Sigmoid colon (tissue), 4 donors: ENCODE measurements around the gene RANBP1.

ENCODE experiments used
- CTCF ChIP-seq, 4 experiments: fragments of 450-650 bp in 3 of 4; fragments of 200-600 bp in 1 of 4; IDR thresholded peaks; one replicate each; pipeline ENCODE4 v1.5.1; 2016 to 2019; ENCODE audit warnings: antibody characterized with exemption in 4 of 4, mild to moderate bottlenecking in 3 of 4, moderate library complexity in 2 of 4
- EP300 ChIP-seq, 4 donors: sonication (generic); formaldehyde crosslinking; IDR thresholded peaks; one replicate each; pipeline ENCODE4 v1.6.1; 2017; ENCODE audit warnings: antibody characterized with exemption in 4 of 4
- POLR2A ChIP-seq, 2 donors: fragments of 450-650 bp; IDR thresholded peaks; one replicate each; pipeline ENCODE4 v1.6.1; 2016; ENCODE audit warnings: antibody characterized with exemption in 2 of 2, mild to moderate bottlenecking in 2 of 2, moderate library complexity in 2 of 2
- POLR2AphosphoS5 ChIP-seq, 4 donors: sonication (generic); formaldehyde crosslinking; IDR thresholded peaks; one replicate each; pipeline ENCODE4 v1.6.1; 2017; ENCODE audit warnings: antibody characterized with exemption in 4 of 4

DNA sequence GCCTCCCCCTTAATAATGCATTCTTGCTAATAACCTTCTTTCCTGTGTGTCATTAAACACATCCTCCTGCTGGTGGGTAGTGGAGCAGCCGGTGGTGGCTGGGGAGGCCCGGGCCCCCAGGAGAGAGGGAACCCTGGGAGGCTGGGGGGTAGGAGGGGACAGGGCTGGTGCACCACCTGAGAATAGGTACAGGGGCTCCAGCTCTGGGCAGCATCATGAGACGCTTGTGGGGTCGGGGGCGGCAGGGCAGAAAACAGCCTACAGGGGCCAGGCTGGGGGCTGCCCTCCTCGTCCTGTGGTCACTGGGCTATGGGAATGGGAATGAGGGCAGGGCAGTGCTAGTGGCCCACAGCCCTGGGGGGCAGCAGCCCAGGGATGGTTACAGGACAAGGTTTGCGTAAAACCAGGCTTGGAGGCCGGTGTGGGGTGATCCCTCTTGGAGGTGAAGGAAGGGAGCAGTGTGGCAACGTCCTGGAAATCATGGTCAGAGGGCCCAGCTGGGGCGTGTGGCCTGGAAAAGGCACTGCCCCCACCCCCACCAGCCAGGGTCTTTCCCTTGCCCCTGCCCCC is 53.4 kb downstream of the RANBP1 start:
- no peak for TF ChIP-seq CTCF (IDR thresholded peaks at IDR 0.05)
- TF ChIP-seq POLR2AphosphoS5 (IDR thresholded peaks at IDR 0.05): no peak
- TF ChIP-seq POLR2A (IDR thresholded peaks at IDR 0.05): no peak
- no peak for TF ChIP-seq EP300 (IDR thresholded peaks at IDR 0.05)
